ENCODE measurements around the gene P2RX2.

- TF ChIP-seq CTCF (IDR thresholded peaks at IDR 0.05), result no peak
- no peak for TF ChIP-seq POLR2A (IDR thresholded peaks at IDR 0.05)
Observed at GRCh38 chr12:132572801-132573760, 45.5 kb upstream of the P2RX2 start.
